HCT116 (cell line): ENCODE measurements around the gene CTNNA2. TPM values are rescaled to one million over a fixed set of nuclear protein-coding genes. Genes with fewer than 3 reads are reported as not detected.

ENCODE experiments used
- ATAC-seq: fragments of 200-7000 bp; cut with Tn5 transposase; 2 replicates; pipeline ENCODE4 v1.9.1; 2020; ENCODE audit warnings: mild to moderate bottlenecking, moderate library complexity
- BruUV-seq: library from RNA; stranded (reverse); fragments of 400-500 nt; replicated peaks from 2 replicates; lab custom pipeline; 2021; lab: Mats Ljungman, UMichigan
- CTCF ChIA-PET: fragments of 300-600 bp; sonication (Branson Sonifier 250); formaldehyde crosslinking; loops from one replicate; lab custom pipeline; 2021; ENCODE audit warnings: antibody characterized with exemption; lab: Charles Lee
- POLR2A ChIA-PET: fragments of 300-600, 350-600 bp; sonication (Branson Sonifier 250); formaldehyde crosslinking; loops from one replicate; lab custom pipeline; 2021; ENCODE audit warnings: antibody characterized with exemption; lab: Charles Lee
- RAD21 ChIA-PET, 2 experiments: fragments of 300-600 bp; sonication (Branson Sonifier 250); formaldehyde crosslinking; loops; one replicate each; lab custom pipeline; 2023; ENCODE audit warnings: low total read pairs in 2 of 2; ENCODE audit not compliant: uncharacterized antibody in 2 of 2, unreplicated experiment in 2 of 2, low non-redundant PET in 1 of 2; lab: Charles Lee
- DNase-seq: peaks from one replicate; pipeline ENCODE4 v3.0.0-alpha.2; 2010; ENCODE audit warnings: low read depth, low spot score
- H2AFZ ChIP-seq: fragments of 200-600 bp; shearing (Covaris generic), sonication (generic); 2 replicates; pipeline ENCODE4 v1.6.1; 2017; ENCODE audit warnings: low read depth, mixed run types, mixed read lengths, antibody characterized with exemption, low read length; ENCODE audit not compliant: poor library complexity, severe bottlenecking
- H3K27ac ChIP-seq: 2 replicates; pipeline ENCODE4 v1.5.1; 2012; ENCODE audit warnings: low read depth, low read length
- H3K27me3 ChIP-seq: fragments of 200-600 bp; sonication (generic); 2 replicates; pipeline ENCODE4 v1.6.1; 2016; ENCODE audit warnings: mixed run types, low read length, mixed read lengths; ENCODE audit not compliant: insufficient read depth
- H3K36me3 ChIP-seq, 2 experiments: fragments of 200-500 bp in 1 of 2; fragments of 200-600 bp in 1 of 2; sonication (Bioruptor generic) in 1 of 2; sonication (generic) in 1 of 2; 2 replicates each; pipeline versions ENCODE4 v1.5.1 to v1.6.1; 2014 to 2016; ENCODE audit warnings: low read length in 2 of 2, inconsistent platforms in 1 of 2, mixed read lengths in 1 of 2, mixed run types in 1 of 2; ENCODE audit not compliant: insufficient read depth in 2 of 2, control insufficient read depth in 1 of 2
- H3K4me1 ChIP-seq, 2 experiments: fragments of 200-600 bp in 1 of 2; sonication (generic) in 1 of 2; 2 replicates each; pipeline versions ENCODE4 v1.5.1 to v1.6.1; 2012 to 2017; ENCODE audit warnings: low read length in 2 of 2, inconsistent platforms in 1 of 2, mild to moderate bottlenecking in 1 of 2, mixed read lengths in 1 of 2, mixed run types in 1 of 2, moderate library complexity in 1 of 2; ENCODE audit not compliant: insufficient read depth in 2 of 2, control insufficient read depth in 1 of 2
- H3K4me2 ChIP-seq: fragments of 200-600 bp; sonication (generic); 2 replicates; pipeline ENCODE4 v1.6.1; 2017; ENCODE audit warnings: mixed run types, low read length, mixed read lengths
- H3K4me3 ChIP-seq, 2 experiments: fragments of 200-600 bp in 1 of 2; sonication (generic) in 1 of 2; replicated peaks in 1 of 2; 2 replicates each; pipeline ENCODE4 v1.5.1; 2011 to 2016; ENCODE audit warnings: low read length in 2 of 2, control low read depth in 1 of 2, low read depth in 1 of 2, mild to moderate bottlenecking in 1 of 2, mixed read lengths in 1 of 2, mixed run types in 1 of 2
- H3K79me2 ChIP-seq: fragments of 200-600 bp; sonication (generic); 2 replicates; pipeline ENCODE4 v1.6.1; 2017; ENCODE audit warnings: mild to moderate bottlenecking, mixed run types, low read length, moderate library complexity, mixed read lengths; ENCODE audit not compliant: insufficient read depth
- H3K9ac ChIP-seq: fragments of 200-600 bp; sonication (generic); 2 replicates; pipeline ENCODE4 v1.6.1; 2016; ENCODE audit warnings: low read length, mixed read lengths
- H3K9me2 ChIP-seq: fragments of 200-600 bp; sonication (generic), shearing (Covaris generic); 2 replicates; pipeline ENCODE4 v1.6.1; 2017; ENCODE audit warnings: mixed run types, mild to moderate bottlenecking, moderate library complexity; ENCODE audit not compliant: insufficient read depth
- H3K9me3 ChIP-seq, 2 experiments: fragments of 200-500 bp in 1 of 2; fragments of 200-600 bp in 1 of 2; sonication (Bioruptor generic) in 1 of 2; sonication (generic) in 1 of 2; 2 replicates each; pipeline ENCODE4 v1.6.1; 2014 to 2017; ENCODE audit warnings: low read length in 2 of 2, mixed read lengths in 2 of 2, inconsistent platforms in 1 of 2, low read depth in 1 of 2, mild to moderate bottlenecking in 1 of 2, mixed run types in 1 of 2, moderate library complexity in 1 of 2; ENCODE audit not compliant: control insufficient read depth in 1 of 2, insufficient read depth in 1 of 2
- H4K20me1 ChIP-seq: fragments of 200-600 bp; sonication (generic), shearing (Covaris generic); 2 replicates; pipeline ENCODE4 v1.6.1; 2017; ENCODE audit warnings: mixed run types, mild to moderate bottlenecking, moderate library complexity; ENCODE audit not compliant: insufficient read depth
- CBX3 ChIP-seq: IDR thresholded peaks from 2 replicates; pipeline ENCODE4 v1.6.1; 2012; ENCODE audit warnings: low read depth
- CEBPB ChIP-seq: IDR thresholded peaks from 2 replicates; pipeline ENCODE4 v1.6.1; 2012; ENCODE audit warnings: low read depth
- ELF1 ChIP-seq: IDR thresholded peaks from 2 replicates; pipeline ENCODE4 v1.6.1; 2012; ENCODE audit warnings: low read depth, borderline replicate concordance
- EZH2 ChIP-seq: fragments of 200-600 bp; sonication (generic); IDR thresholded peaks from 2 replicates; pipeline ENCODE4 v1.6.1; 2017; ENCODE audit warnings: antibody characterized with exemption, mixed run types
- EZH2phosphoT487 ChIP-seq: fragments of 200-600 bp; IDR thresholded peaks from 2 replicates; pipeline ENCODE4 v1.6.1; 2018; ENCODE audit warnings: antibody characterized with exemption, borderline replicate concordance
- POLR2A ChIP-seq: IDR thresholded peaks from 2 replicates; pipeline ENCODE4 v1.7.0; 2011; ENCODE audit warnings: borderline replicate concordance; ENCODE audit not compliant: insufficient read depth, insufficient read length; ENCODE audit errors: extremely low read depth
- POLR2AphosphoS5 ChIP-seq: IDR thresholded peaks from 2 replicates; pipeline ENCODE4 v1.6.1; 2011; ENCODE audit warnings: mild to moderate bottlenecking, low read depth, low read length, moderate library complexity
- RAD21 ChIP-seq: IDR thresholded peaks from 2 replicates; pipeline ENCODE4 v1.6.1; 2012; ENCODE audit warnings: low read depth, mild to moderate bottlenecking
- SP1 ChIP-seq: IDR thresholded peaks from 2 replicates; pipeline ENCODE4 v1.6.1; 2012; ENCODE audit warnings: low read depth
- SRF ChIP-seq: IDR thresholded peaks from 2 replicates; pipeline ENCODE4 v1.6.1; 2012; ENCODE audit warnings: low read depth
- ZNF274 ChIP-seq: fragments of 200-500 bp; sonication (Bioruptor generic); IDR thresholded peaks from 2 replicates; pipeline ENCODE4 v1.6.1; 2014; ENCODE audit warnings: mild to moderate bottlenecking, low read depth, low read length, inconsistent platforms
- intact Hi-C: fragments of 100-400 bp; cut with micrococcal nuclease; formaldehyde crosslinking; loops from 2 replicates; pipeline ENCODE4 v1.10.0; 2022
- total RNA-seq: library from RNA; stranded (reverse); gene quantifications from one replicate; pipeline ENCODE4 v1.2.1, GENCODE V29; 2021; ENCODE audit not compliant: unreplicated experiment
- TF ChIP-seq, protein P1 (sequence below): IDR thresholded peaks from 2 replicates; pipeline ENCODE4 v1.6.1; 2012; ENCODE audit warnings: low read depth
- TF ChIP-seq, protein P2 (sequence below): IDR thresholded peaks from 2 replicates; pipeline ENCODE4 v1.6.1; 2011; ENCODE audit warnings: mild to moderate bottlenecking, low read length, moderate library complexity; ENCODE audit not compliant: insufficient replicate concordance; ENCODE audit errors: extremely low read depth

The CTNNA2 gene
- total RNA-seq, 1 experiment from 2014 or later: not detected

- no TSS peak for BruUV-seq
- CTCF ChIA-PET: no interaction called here
- H3K4me3 ChIP-seq: no peak overlapping the region
- ATAC-seq (no peak), DNase-seq (no peak)
- H4K20me1 ChIP-seq: no peaks in the 10 kb centered on the region
- RAD21 ChIA-PET: no interaction called here
- POLR2A ChIA-PET: no interaction called here
- H3K27ac ChIP-seq: no peak overlapping the region
- H3K9ac ChIP-seq: no peak overlapping the region
- no peaks in the 10 kb centered on the region for H3K4me1 ChIP-seq
- H3K27me3 ChIP-seq: no peaks in the 10 kb centered on the region
- no peaks in the 10 kb centered on the region for H3K36me3 ChIP-seq
- TF ChIP-seq EZH2phosphoT487 (no peak), SP1 (no peak), RAD21 (no peak)
- TF ChIP-seq, protein P1, sequence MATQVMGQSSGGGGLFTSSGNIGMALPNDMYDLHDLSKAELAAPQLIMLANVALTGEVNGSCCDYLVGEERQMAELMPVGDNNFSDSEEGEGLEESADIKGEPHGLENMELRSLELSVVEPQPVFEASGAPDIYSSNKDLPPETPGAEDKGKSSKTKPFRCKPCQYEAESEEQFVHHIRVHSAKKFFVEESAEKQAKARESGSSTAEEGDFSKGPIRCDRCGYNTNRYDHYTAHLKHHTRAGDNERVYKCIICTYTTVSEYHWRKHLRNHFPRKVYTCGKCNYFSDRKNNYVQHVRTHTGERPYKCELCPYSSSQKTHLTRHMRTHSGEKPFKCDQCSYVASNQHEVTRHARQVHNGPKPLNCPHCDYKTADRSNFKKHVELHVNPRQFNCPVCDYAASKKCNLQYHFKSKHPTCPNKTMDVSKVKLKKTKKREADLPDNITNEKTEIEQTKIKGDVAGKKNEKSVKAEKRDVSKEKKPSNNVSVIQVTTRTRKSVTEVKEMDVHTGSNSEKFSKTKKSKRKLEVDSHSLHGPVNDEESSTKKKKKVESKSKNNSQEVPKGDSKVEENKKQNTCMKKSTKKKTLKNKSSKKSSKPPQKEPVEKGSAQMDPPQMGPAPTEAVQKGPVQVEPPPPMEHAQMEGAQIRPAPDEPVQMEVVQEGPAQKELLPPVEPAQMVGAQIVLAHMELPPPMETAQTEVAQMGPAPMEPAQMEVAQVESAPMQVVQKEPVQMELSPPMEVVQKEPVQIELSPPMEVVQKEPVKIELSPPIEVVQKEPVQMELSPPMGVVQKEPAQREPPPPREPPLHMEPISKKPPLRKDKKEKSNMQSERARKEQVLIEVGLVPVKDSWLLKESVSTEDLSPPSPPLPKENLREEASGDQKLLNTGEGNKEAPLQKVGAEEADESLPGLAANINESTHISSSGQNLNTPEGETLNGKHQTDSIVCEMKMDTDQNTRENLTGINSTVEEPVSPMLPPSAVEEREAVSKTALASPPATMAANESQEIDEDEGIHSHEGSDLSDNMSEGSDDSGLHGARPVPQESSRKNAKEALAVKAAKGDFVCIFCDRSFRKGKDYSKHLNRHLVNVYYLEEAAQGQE: no peak
- no peak overlapping the region for H2AFZ ChIP-seq
- H3K9me3 ChIP-seq: peaks cover 4 to 13% of the 10 kb centered on the region in 2 experiments; a peak in 2 of 4 replicates
- H3K4me2 ChIP-seq: no peak overlapping the region
- no peaks in the 10 kb centered on the region for H3K9me2 ChIP-seq
- intact Hi-C loops: no loop called here
- H3K79me2 ChIP-seq: no peaks in the 10 kb centered on the region
These were observed 757.0 kb downstream of the CTNNA2 start for GRCh38 chr2:80269806-80270205.

DNA sequence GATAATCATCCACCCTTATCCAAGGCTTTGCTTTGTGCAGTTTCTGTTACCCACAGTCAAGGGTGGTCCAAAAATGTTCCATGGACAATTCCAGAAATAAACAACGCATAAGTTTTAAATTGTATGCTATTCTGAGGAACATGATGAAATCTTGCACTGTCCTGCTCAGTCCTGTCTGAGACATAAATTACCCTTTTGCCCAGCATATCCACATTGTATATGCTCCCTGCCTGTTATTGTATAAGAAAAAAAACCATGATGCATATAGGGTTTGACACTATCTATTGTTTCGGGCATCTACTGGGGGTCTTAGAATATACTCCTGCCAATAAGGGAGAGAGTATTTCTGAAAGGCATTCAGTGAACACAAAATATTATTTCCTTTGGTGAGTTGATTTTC is 767.7 kb downstream of the CTNNA2 start:
- H3K9me3 ChIP-seq: peaks cover 3 to 15% of the 10 kb centered on the region in 2 experiments; a peak in 2 of 4 replicates
- no peak overlapping the region for H3K4me2 ChIP-seq
- H3K4me1 ChIP-seq: no peaks in the 10 kb centered on the region
- no TSS peak for BruUV-seq
- CTCF ChIA-PET: no interaction called here
- H2AFZ ChIP-seq: no peak overlapping the region
- TF ChIP-seq EZH2: no peak
- TF ChIP-seq, protein P2, sequence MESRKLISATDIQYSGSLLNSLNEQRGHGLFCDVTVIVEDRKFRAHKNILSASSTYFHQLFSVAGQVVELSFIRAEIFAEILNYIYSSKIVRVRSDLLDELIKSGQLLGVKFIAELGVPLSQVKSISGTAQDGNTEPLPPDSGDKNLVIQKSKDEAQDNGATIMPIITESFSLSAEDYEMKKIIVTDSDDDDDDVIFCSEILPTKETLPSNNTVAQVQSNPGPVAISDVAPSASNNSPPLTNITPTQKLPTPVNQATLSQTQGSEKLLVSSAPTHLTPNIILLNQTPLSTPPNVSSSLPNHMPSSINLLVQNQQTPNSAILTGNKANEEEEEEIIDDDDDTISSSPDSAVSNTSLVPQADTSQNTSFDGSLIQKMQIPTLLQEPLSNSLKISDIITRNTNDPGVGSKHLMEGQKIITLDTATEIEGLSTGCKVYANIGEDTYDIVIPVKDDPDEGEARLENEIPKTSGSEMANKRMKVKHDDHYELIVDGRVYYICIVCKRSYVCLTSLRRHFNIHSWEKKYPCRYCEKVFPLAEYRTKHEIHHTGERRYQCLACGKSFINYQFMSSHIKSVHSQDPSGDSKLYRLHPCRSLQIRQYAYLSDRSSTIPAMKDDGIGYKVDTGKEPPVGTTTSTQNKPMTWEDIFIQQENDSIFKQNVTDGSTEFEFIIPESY: no peak
- no peak for TF ChIP-seq EZH2phosphoT487
- no peak for TF ChIP-seq CBX3
- TF ChIP-seq POLR2A: no peak
- TF ChIP-seq ZNF274: no peak
- no peak for TF ChIP-seq CEBPB
- no peak for TF ChIP-seq ELF1
- no peak for TF ChIP-seq POLR2AphosphoS5
- no peak for TF ChIP-seq SRF
- no peak overlapping the region for H3K4me3 ChIP-seq
- intact Hi-C loops: no loop called here
- POLR2A ChIA-PET: no interaction called here
- H3K27me3 ChIP-seq: no peaks in the 10 kb centered on the region
- RAD21 ChIA-PET: no interaction called here
- H3K9ac ChIP-seq: no peak overlapping the region
- ATAC-seq: no peak
- H3K27ac ChIP-seq: no peak overlapping the region
- no peak for DNase-seq
- H3K36me3 ChIP-seq: no peaks in the 10 kb centered on the region
- no peaks in the 10 kb centered on the region for H3K9me2 ChIP-seq
- no peaks in the 10 kb centered on the region for H4K20me1 ChIP-seq
- no peaks in the 10 kb centered on the region for H3K79me2 ChIP-seq
